ENCODE measurements around the gene GABRG3.
"Not testable (repeated sequence)": the region's sequence is repeated elsewhere in the genome, so short reads cannot be mapped to it uniquely, and the experiment has no call there.

The GABRG3 gene

DNA sequence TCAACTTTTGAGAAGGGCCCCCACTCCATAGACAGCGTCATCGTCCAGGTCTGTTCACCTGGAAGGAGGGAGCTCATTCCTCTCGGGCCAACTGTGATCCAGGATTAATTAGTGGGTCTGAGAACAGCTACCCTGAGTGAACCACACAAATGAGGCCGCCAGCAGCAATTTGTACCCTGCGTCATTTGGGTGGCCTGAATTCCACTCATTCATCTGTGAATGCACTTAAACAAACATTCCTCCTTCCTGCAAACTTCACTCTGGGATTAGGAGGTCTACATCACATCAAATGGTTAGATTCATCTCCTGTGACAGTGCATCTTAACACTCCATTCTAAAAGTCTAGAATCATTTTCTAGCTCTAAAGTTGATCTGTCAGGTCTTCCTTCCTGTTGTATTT is 201.8 kb downstream of the GABRG3 start:
- DNase-seq (ENCODE audit: extremely low read depth in 1 of 2, low read depth in 1 of 2): no peak

DNA sequence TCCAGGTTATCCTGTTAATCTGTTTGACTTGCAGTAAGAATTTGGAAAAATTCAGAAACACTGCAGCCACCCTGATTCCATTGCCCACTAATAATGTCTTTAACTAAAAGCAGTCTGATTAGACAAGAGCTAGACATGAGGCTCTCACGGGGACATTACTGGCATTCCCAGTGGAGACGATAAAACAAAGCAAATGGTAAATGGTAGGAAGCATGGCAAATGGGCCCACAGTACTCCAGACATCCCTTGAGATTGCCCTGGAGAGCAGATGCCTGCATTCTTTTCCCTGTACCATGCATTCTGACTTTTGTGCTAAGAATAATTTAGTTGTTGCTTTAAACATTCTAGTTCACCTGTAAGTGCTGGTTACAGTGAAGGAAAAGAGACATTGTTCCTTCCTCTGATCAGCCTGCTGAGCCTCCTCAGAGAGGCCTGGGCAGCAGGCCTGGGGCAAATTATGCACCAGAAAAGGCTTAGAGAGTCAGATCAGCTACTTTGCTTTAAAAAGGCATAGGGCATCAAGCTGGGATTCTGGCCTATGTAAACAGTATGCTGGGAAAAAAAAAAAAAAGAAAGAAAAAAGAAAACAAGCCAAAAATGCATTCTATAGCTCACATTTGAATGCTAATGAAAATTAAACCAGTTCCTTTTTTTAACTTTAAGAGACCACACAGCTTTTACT is 204.6 kb downstream of the GABRG3 start:
- DNase-seq (ENCODE audit: extremely low read depth in 1 of 2, low read depth in 1 of 2): no peak

DNA sequence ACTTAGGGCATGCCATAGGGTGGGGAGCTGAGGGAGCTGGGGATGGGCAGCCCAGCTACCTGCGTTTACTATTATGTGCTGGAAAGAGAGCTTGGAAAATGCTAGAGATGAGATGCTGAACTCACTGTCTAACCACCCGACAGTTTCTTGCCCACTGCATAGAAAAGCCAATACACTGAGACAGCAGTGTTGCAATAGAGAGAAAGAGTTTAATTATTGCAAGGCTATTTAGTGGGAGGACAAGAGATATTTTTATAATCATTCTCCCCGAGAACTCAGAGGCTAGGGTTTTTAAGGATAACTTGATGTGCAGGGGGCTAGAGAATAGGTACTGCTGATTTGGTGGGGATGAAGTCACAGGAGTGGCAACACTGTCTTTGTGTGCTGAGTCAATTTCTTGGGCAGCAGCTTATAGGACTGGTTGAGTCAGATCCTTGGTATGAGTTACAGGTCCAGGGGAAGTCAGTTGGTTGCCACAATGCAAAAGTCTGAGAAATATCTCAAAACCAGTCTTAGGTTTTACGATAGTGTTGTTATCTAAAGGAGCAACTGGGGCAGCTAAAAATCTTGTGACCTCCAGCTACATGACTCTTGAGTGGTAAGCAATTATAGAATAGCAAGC is 205.9 kb downstream of the GABRG3 start:
- no peak for DNase-seq (ENCODE audit: extremely low read depth in 1 of 2, low read depth in 1 of 2)

DNA sequence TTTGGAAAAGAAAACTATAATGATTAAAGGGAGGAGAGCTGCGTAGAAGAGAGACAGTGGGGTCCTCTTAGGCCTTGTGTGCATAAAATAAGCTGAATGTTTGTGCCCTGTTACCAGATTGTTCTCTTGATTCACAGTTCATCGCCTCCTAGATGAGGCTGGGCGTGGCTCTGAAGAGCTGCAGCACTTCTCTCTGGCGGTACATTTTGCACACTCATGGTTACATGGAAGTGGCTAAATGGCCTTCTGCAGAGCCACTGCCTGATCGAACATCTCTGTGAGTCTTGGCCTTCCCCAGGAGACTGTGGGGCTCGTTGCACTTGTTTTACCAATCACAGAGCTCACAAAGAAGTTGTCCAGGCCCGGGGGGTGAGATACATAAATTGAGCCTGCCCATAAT is 208.8 kb downstream of the GABRG3 start:
- DNase-seq (ENCODE audit: extremely low read depth in 1 of 2, low read depth in 1 of 2): no peak

DNA sequence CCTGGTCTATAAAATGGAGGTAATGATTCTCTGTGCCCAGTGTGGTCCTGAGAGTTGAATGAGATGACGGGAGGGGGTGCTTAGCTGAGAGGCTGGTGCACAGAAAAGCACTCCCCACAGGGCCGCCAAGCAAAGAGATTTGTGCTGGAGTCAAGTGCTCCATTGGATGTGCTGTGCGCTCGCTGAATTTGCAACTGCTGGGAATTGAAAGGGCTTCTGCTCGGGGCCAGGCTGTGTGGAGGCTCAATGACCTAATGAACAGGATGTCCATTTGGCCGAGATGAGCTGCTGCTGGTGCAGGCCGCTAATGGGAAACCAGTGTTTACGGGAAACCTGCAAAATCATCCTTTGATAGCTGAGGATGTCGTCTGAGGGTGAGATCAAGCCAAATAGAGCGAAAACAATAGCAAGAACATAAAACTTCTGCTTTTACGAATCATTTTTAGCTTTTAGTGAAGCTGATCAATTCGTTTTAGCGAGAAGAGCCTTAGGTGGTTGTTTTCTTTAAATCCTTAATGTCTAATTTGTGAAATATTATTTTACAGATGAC is 211.7 kb downstream of the GABRG3 start:
- no peak for DNase-seq (ENCODE audit: extremely low read depth in 1 of 2, low read depth in 1 of 2)

DNA sequence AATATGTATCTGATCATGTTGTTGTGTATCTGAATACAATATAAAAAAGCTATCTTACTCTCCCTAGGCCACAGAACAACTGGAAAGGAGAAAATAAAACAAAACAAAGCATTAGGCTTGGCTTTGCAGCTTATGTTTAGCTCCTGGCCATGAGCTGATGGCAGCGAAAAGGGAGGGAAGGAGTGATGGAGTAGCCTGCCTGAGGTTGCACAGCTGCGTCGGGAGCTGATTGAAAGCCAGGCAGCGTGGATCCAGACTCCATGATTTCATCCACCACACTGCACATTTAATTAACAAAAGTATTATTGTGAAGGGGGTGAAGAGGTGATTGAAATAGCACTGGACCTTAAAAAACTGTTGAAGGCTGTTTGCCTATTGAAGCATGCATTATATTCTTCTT is 212.2 kb downstream of the GABRG3 start:
- DNase-seq (ENCODE audit: extremely low read depth in 1 of 2, low read depth in 1 of 2): no peak

DNA sequence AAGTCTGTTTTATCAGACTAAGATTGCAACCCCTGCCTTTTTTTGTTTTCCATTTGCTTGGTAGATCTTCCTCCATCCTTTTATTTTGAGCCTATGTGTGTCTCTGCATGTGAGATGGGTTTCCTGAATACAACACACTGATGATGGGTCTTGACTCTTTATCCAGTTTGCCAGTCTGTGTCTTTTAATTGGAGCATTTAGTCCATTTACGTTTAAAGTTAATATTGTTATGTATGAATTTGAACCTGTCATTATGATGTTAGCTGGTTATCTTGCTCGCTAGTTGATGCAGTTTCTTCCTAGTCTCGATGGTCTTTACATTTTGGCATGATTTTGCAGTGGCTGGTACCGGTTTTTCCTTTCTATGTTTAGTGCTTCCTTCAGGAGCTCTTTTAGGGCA is 220.5 kb downstream of the GABRG3 start:
- DNase-seq (ENCODE audit: extremely low read depth in 1 of 2, low read depth in 1 of 2): not testable (repeated sequence)

DNA sequence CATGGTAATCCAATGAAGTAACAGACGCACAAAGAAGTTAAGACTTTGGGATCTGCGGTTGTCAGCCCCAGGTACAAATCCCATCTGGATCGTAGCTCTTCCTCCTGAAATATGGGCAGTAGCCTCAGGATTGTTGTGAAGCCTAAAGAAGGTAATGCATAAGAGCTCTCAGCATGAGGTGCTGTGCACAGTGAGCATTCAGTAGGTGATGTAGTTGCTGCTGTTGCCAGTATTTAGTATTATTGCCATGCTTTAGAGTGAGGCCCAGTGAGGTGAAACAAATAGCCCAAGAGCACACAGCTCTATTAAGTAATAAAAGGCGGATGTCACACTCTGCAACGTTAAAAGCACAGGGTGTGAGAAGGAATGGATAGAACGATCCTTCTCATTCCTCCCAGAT is 225.7 kb downstream of the GABRG3 start:
- DNase-seq (ENCODE audit: extremely low read depth in 1 of 2, low read depth in 1 of 2): no peak

DNA sequence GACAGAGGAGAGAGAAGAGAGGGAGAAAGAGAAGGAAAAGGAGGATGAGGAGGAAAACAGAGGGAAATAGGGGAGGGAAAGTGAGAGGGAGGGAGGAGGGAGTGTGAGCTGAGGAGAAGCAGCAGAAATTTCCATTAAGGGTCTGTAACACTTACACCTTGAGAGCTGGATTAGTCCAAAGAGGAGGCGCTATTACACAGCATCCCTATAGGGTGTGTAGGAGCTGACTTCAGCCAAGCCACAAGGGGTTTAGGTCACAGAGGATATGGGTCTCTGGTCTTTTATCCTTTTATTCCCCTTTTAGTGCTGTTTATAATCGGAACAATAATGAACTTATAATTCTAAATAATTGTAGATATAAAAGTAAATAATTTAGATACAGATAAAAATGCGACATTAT is 230.4 kb downstream of the GABRG3 start:
- no peak for DNase-seq (ENCODE audit: extremely low read depth in 1 of 2, low read depth in 1 of 2)

DNA sequence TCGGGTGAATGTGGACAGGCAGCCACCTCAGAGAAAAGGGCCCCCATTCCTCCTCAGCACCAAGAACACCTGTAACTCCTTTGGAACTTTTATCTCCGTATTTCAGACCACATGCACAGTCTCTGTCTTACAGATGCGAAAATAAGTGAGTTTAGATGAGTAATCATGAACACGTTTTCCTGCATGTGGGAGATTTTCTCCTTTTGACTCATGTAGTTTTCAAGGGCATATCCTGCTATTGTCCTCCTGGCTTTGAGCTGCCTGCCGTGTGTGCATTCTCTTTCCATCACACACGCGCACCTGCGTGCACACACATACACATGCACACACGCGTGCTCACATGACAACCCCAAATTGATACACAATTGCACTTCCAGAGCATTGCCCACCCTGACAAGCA is 239.2 kb downstream of the GABRG3 start:
- DNase-seq (ENCODE audit: extremely low read depth in 1 of 2, low read depth in 1 of 2): no peak

DNA sequence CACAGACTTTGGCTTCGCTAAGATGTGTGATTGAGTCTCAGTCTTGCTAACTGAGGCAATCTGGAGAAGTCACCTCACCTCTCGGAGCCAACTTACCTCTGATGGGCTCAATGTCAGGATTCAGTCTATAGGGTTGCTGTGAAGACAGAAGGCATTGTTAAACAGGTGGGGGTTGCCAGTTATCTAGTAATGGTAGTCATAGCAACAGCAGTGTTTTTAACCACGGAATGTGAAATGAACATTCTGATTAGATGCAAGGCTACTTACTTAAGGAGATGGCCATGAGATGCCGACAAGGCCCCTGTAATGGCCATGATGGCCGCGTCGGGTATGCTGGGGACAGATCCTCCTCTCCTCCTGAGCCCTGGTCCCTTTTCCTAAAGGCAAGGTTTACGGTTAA is 243.1 kb downstream of the GABRG3 start:
- DNase-seq (ENCODE audit: extremely low read depth in 1 of 2, low read depth in 1 of 2): no peak

DNA sequence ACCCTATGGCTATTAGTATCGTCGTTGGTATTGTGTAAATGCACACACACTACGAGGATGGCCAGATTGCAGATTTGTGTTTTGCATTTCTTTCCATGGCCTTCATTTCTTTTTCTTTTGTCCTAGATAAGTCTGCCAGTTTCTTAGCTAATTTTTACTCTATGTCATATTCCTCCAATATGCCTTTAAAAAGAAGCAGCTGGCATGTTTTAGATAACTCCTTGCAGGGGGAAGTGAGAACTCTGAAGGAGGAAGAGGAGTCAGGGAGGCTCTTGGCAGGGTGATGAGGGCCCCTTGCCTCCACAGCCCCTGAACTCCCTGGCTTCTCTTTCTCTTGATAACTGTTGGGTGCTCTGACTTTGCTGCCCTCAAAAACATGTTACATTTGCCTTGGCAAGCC is 244.0 kb downstream of the GABRG3 start:
- DNase-seq (ENCODE audit: extremely low read depth in 1 of 2, low read depth in 1 of 2): no peak

DNA sequence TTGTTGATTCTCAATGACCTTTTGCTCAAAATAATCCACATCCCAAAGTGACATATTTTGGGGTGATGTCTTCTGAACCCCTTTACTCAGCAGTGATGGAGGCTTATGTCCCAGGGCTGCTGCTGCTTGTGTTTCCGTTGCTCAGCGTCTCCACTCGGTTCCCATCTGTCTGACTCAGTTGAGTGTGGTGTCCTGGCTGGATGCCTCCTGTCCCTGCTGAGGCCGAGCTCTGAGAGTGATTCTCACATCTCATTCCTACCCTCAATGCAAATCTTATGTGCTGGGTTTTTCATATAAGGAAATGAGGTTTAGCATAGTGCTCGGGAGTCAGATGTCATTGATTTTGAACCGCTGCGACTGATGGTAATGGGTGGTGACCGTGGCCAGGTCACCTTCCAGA is 247.4 kb downstream of the GABRG3 start:
- no peak for DNase-seq (ENCODE audit: extremely low read depth in 1 of 2, low read depth in 1 of 2)

DNA sequence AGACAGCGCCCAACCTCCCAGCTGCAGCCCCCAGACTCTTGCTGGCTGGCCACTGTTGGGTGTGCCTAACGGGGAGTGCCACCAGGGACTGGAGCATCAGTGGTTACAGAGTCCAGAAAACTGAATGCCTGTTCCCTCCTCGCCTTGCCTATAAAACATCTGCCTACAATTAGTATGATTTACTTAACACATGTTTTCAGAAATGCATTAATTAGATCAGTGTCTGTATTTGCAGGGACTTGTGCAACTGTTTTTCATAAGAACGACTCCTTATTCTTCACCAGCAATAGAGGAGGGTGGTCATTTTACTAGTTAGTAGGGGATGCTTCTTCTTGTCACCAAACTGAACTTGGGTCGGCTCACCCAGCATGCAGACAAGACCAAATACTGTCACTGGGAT is 248.7 kb downstream of the GABRG3 start:
- no peak for DNase-seq (ENCODE audit: extremely low read depth in 1 of 2, low read depth in 1 of 2)

DNA sequence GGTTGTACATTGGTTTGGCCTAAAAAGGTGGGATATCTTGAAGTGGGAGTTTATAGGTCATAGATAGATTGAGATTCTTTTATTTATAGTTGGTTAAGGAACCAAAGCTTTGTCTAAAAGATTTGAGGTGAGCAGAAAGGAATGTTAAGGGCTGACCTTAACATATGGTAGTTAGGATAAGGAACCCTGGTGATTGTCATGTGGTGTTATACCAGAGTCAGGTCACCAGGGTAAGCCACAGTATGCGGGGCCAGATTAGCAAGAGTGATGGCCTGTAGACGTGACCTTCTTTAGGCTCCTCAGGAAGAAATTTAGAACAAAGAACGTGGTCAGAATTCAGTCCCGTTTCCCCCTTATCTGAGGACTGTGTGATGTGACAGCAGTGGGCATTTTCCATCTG is 249.2 kb downstream of the GABRG3 start:
- no peak for DNase-seq (ENCODE audit: extremely low read depth in 1 of 2, low read depth in 1 of 2)

DNA sequence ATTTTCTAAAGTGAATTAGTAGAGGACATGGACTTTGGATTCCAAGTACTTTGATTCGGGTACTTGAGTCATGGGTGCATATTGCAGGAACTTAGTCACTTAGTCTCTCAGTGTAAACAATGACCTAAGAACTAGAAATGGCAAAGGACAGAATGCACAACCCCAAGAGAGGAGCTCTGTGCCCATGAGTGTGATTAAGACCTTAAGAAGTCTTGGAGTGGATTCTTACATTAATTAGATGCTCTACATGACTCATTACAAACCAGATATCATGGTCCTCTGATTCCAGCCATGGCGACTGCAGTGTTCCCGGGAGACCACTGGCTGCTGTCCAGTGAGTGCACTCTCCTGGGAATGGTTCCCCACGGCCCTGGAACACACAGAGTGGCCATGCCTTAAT is 251.5 kb downstream of the GABRG3 start:
- DNase-seq (ENCODE audit: extremely low read depth in 1 of 2, low read depth in 1 of 2): no peak

DNA sequence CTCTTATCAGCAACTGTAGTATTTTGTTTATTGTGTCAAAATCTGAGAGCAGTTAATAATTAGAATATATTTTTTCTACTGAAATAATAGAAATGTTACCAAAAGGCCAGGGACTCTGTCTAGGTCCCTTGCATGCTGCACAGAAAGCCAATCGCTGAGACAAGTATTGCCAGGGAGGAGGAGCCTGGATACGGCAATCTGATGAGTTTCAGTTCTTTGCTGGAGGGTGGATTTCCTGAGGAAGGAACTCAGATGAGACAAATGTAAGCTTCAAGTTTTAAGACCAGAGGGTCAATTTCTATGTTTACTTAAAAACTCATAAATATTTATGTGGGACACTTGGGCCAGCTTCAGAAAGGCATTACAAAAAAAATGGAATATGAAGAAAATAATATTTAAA is 252.2 kb downstream of the GABRG3 start:
- DNase-seq (ENCODE audit: extremely low read depth in 1 of 2, low read depth in 1 of 2): no peak

DNA sequence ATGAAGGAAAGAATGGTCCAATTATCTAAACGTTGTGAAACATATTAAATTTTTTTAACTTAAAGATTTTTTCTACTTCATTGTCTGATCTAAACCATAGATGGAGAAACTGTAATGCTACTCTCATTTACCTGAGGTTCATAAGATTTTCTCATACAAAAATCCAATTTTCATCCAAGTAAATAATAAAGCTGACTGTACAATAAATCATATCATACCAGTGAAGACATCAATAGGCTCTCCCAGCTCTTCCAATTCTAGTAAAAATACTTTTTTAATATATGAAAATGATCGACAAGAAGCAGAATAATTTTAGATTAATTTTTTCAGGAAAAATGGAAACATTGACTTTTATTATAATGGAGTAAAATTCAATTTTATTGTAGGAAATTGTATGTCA is 260.8 kb downstream of the GABRG3 start:
- DNase-seq (ENCODE audit: extremely low read depth in 1 of 2, low read depth in 1 of 2): no peak

DNA sequence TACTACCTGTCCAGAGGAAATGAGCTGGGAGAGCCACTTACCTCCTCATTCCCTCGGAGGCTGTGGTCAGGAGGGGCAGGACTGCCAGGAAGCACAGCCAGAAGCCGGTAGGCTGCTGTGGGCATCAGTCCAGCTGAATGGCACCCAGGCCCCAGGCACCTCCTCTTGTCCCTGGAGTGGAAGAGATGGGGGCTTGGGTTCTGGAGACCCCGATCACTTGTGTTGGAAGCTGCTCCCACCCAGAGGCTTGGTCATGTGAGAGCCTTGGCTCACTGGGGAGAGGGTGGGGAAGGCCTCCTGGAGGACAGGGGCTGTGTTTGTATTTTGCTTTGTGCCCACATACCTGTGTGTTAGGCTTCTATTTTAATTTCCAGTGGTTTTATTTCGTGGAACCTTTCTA is 261.9 kb downstream of the GABRG3 start:
- DNase-seq (ENCODE audit: extremely low read depth in 1 of 2, low read depth in 1 of 2): no peak

DNA sequence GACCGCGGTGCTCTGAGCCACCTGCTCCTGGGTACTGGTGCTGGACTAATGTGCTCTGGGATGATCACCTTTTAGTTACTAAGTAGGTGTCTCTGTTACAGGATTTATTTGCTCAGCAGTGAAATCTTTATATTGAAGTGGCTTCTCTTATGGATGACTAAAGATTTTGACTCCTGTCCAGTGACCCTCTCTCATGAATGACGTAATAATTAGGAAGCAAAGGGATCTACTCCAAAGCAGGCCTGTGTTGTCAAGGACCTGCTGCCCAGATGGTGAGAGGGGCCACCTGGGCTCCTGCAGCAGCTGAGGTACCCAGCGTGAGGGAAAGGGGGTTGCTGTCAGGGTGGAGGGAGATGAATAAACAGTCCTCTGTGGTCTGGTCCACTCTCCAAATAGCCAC is 263.6 kb downstream of the GABRG3 start:
- DNase-seq (ENCODE audit: extremely low read depth in 1 of 2, low read depth in 1 of 2): no peak

DNA sequence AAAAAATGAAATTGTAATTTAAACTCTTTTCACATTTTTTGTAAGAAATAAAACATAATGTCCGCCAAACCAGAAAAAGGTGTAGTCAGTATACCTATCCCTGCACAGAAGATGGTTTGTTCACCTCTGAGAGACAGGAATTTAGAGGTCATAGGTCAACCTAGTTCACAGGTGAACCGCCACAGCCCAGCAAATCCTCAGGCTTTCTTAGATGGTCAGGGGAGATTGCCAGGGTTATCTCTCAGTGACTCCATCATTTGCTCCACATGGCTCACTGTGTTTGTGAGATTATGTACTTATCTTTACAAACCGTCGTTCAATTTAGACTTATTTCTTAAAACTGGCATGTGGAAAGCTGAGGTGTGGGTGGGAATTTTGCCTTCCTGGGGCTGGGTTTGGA is 264.2 kb downstream of the GABRG3 start:
- no peak for DNase-seq (ENCODE audit: extremely low read depth in 1 of 2, low read depth in 1 of 2)

DNA sequence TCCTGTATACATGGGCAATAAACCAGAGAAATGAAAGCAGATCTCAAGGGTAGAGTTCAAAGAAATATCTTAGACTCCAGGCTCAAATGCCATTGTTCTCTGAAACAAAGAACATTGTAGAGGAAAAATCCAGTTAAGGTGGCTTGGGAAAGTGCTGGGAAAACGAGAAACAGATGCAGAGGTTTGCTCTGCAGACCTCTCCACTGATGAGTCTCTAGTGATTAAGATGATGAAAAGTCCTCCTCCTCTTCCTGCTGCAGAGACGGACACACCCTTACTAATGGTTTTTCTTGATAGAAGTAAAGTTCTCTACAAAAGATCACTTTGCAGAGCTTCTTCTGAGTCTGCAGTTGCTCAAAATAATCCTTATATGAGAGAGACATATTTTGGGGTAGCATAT is 264.7 kb downstream of the GABRG3 start:
- DNase-seq (ENCODE audit: extremely low read depth in 1 of 2, low read depth in 1 of 2): no peak
